GM19351 (cell line): ENCODE data around the gene C1GALT1C1.
"Not testable (repeated sequence)": the region's sequence is repeated elsewhere in the genome, so short reads cannot be mapped to it uniquely, and the experiment has no call there.

ENCODE experiments used
- ATAC-seq: cut with Tn5 transposase; IDR thresholded peaks from one replicate; pipeline ENCODE4 v1.9.1; 2021; ENCODE audit warnings: mild to moderate bottlenecking, moderate library complexity; ENCODE audit not compliant: unreplicated experiment

Gene C1GALT1C1

DNA sequence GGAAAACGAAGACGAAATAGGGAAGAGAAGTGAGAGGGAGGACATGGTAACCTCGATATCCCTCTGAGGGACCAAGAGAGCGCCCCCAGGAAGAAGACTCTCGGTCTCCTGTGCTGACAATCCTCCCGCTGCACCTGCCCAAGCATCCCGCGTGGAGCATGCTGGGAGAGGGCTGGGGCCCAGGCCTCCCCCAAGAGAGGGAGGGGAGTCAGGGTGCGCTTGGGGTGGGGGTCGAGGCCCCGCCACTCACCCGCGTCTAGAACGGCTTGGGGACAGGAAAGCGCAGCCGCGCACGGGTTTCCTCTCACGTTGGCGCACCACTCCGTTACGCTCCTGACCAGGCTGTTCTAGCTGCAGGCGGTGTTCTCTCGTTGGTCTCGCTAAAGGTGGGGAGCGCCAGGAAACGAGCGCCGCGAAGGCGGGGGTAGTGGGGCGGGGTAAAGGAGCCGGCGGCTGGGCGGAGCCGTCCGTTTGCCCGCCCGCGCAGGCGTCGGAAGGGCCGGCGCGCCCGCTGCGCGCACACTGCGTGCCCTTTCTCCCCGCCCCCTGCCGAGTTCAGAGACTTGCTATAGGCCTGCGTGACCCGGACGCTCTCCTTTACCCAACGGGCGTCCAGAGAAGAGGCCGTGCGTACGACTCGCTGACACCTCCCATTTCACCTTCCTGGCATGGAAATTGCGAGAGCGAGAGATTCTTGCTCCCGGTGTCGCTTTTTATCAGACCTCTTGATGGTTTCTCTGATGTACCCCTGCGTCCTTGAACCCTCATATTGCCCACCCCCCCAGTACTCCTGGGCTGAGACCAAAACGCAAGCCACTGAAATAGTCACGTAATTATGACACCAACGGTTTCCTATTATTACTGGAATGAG lies at the start of gene C1GALT1C1:
TSS of gene C1GALT1C1 (minus strand) at position 388 of the 871 bp plus-strand sequence. CDS start 2,888 bp downstream, outside the sequence.
- peak; percentile 91 for ATAC-seq

DNA sequence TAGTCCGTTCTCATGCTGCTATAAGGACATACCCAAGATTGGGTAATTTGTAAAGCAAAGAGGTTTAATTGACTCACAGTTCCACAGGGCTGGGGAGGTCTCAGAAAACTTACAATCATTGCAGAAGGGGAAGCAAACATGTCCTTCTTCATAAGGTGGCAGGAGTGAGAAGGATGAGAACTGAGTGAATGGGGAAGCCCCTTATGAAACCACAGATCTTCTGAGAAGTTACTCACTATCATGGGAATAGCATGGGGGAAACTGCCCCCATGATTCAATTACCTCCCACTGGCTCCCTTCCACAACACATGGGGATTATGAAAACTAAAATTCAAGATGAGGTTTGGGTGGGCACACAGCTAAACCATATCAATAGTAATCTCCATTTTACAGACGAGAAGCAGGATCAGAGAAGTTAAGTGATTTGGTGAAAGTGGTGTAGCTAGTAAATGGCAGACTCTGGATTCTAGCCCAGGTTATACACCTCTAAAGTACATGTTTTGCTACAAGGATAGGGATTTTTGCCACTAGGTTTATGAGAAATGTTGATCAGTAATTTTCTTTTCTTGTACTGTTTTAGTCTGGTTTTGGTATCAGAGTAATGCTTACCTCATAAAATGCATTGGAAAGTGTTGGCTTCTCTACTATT lies 47.3 kb upstream of the C1GALT1C1 start:
- ATAC-seq = no peak

GRCh38 chrX:120672841-120673530 lies 43.1 kb upstream of the C1GALT1C1 start:
- no peak for ATAC-seq

GRCh38 chrX:120672389-120672788 lies 42.5 kb upstream of the C1GALT1C1 start:
- ATAC-seq = no peak

GRCh38 chrX:120671963-120672362 lies 42.1 kb upstream of the C1GALT1C1 start:
- ATAC-seq = no peak

DNA sequence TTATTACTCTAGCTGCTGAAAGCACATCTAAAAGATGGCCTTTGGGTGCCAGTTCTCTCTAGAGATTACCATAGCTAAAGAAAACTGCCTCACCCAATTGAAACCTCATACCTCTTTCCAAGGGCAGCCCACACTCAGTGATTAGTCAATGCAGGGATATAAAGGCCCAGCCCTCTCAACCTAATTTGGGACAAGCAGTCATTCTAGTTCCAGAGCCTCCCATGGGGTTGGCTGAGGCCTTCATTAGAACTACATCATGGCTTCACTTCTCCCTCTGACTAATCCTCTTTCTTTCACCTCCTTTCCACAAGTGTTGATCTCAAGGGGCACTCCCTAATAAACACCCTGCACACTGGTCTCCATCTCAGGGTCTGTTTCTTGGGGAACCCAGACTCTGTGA lies 38.5 kb upstream of the C1GALT1C1 start:
- no peak for ATAC-seq

GRCh38 chrX:120664535-120664934 lies 34.7 kb upstream of the C1GALT1C1 start:
- not testable (repeated sequence) for ATAC-seq

DNA sequence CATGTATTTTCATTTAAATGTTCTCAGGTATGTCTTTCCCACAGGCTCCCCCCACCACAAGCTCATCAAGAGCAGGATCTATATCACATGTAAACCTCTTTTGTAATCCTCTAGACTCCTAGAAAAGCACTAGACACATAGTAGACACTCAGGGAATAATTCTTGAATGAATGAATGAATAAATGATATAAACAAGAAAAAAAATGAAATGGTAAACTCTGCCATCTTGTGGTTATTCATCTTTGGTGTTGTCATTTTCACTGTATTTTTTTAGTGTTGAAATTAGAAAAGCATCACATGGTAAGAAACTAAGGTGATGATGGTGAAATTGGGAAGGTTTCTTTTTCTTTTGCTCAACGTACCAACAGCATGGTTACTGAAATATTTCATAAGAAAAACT lies 34.2 kb upstream of the C1GALT1C1 start:
- ATAC-seq = no peak

DNA sequence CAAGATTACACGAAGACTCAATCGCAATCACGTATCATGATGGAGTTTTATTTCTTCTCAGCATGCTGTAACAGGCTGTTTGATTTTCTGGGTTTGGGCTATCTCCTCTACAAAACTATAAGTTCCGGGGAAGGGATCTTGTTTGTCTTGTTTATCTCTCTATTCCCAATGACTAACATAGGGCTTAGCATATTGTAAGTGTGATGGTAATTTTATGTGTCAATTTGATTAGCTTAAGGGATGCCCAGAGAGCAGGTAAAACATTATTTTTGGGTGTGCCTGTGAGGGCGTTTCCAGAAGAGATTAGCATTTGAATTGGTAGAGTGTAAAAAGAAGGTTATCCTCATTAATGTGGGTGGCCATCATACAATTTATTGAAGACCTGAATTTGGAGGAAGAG lies 32.8 kb upstream of the C1GALT1C1 start:
- no peak for ATAC-seq

DNA sequence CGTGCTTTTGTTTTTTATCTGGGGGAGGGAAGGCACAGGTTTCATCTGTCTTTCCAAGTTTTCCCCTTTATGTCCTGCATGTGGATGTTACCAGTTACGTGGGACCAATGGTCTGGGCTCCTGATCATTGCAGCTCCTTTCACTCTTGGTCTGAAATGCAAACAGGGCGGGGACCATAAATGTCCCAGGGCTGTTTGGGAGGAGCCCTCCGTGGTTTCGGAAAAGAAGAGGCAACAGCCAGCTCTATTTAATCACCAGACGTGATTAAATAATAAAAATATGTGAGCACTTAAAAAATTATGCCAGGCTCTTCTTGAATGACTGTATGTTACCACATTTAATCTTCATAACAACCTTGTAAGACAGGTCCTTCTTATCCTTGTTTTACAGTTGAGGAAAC lies 30.8 kb upstream of the C1GALT1C1 start:
- no peak for ATAC-seq

GRCh38 chrX:120653000-120653399 lies 23.1 kb upstream of the C1GALT1C1 start:
- ATAC-seq = no peak

GRCh38 chrX:120652256-120652655 lies 22.4 kb upstream of the C1GALT1C1 start:
- ATAC-seq = not testable (repeated sequence)

DNA sequence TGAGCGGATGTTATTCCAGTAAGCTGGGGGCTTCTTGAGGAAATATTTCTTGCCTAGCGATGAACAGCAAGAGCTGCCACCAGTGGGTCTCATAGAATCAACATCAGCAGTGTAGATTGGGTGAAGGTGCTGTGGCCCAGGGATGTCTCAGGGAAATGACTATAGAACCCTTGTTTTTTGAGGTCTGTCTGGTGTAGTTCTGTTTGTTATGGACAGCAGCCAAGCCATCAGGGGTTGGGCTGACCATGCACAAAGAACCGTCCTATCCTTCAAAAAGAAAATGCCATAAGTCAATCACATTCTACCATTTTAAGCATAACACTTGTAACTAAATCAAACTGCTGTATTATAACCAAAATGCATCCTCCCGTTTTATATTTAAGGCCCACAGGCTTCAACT lies 17.3 kb upstream of the C1GALT1C1 start:
- ATAC-seq = no peak

- ATAC-seq = no peak
These were observed 13.0 kb upstream of the C1GALT1C1 start for GRCh38 chrX:120642871-120643270.

GRCh38 chrX:120638619-120639018 lies 8.8 kb upstream of the C1GALT1C1 start:
- ATAC-seq = no peak

DNA sequence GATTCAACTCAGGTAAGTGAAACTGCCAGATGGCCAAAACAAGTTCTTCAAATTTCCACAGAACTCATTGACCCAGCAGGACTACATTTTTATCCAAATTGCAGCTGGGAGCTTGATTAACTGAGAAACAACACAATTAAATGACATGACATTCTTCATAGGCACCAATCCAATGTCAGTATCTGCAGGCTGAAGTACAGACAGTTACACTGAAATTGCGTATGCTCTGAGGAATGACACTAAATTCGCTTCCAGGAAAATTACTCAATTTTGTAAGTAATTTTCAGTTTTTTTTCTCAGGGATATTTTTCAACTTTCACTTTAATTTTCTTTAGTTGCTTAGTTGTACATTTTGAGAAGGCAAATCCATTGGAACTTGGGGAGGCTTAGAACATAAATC lies 4.5 kb downstream of the C1GALT1C1 start:
- ATAC-seq = no peak

DNA sequence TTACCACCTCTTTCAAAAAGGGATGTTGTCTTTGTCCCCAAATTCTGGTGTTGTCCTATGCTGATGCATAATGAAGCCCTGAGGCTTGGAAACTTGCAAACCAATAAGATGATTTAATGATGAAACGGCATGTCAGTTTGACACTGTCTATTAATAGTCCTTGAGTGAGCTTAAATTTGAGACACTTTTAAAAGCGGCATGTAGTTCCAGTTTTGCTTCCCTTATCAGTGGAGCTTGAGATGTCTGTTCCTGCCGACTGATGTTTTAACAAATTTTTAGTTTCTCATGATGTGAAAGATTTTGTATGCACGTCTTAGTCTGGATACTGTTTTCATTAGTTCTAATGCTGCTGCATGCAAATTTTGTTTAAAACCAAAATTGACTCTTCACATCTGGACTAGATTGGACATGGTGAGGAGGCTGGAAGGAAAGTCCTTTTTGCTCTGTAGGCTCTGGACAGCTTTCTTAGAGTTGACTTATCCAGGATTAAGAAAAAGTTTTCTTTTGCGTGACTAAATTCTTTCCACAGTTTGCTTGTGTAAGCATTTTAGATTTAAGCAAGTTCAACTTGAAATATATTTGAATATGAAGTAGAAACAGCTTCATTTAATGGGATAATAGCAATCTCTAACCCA lies 11.7 kb downstream of the C1GALT1C1 start:
- ATAC-seq = peak; percentile 63

GRCh38 chrX:120614816-120615215 lies 15.0 kb downstream of the C1GALT1C1 start:
- ATAC-seq = no peak

GRCh38 chrX:120612086-120612485 lies 17.8 kb downstream of the C1GALT1C1 start:
- ATAC-seq = no peak

- peak; percentile 63 for ATAC-seq
These were observed 25.5 kb downstream of the C1GALT1C1 start for GRCh38 chrX:120604361-120604782.

GRCh38 chrX:120603707-120604360 lies 26.0 kb downstream of the C1GALT1C1 start, which contains the start of gene MCTS1:
Gene MCTS1 (plus strand): TSS chrX:120604101. CDS start chrX:120604237, 136 bp downstream.
- peak; percentile 91 for ATAC-seq
